Suprapubic skin (tissue), 4 donors: Measurements from ENCODE around the gene NOB1. TPM values are rescaled to one million over a fixed set of nuclear protein-coding genes. Genes with fewer than 3 reads are reported as not detected.
A peak's percentile ranks its signal among the peaks of the same experiment; 100 is the strongest.

ENCODE experiments used
- DNase-seq, 2 donors: peaks; one replicate each; pipeline ENCODE4 v3.0.0-alpha.2; 2019; ENCODE audit warnings: low spot score in 2 of 2
- H3K27ac ChIP-seq: fragments of 200-600 bp; sonication (generic); one replicate; pipeline ENCODE4 v1.5.1; 2019
- H3K27me3 ChIP-seq: fragments of 200-600 bp; sonication (generic); one replicate; pipeline ENCODE4 v1.5.1; 2019
- H3K36me3 ChIP-seq: fragments of 200-600 bp; sonication (generic); one replicate; pipeline ENCODE4 v1.5.1; 2019
- H3K4me1 ChIP-seq: fragments of 200-600 bp; sonication (generic); one replicate; pipeline ENCODE4 v1.5.1; 2019
- H3K4me3 ChIP-seq: fragments of 200-600 bp; sonication (generic); one replicate; pipeline ENCODE4 v1.5.1; 2019; ENCODE audit warnings: mild to moderate bottlenecking
- H3K9me3 ChIP-seq: fragments of 200-600 bp; sonication (generic); one replicate; pipeline ENCODE4 v1.5.1; 2019
- CTCF ChIP-seq, 2 donors: fragments of 200-600 bp in 1 of 2; fragments of 450-650 bp in 1 of 2; sonication (generic) in 1 of 2; IDR thresholded peaks; one replicate each; pipeline ENCODE4 v1.5.1; 2016 to 2019; ENCODE audit warnings: antibody characterized with exemption in 2 of 2, mild to moderate bottlenecking in 1 of 2, moderate library complexity in 1 of 2
- EP300 ChIP-seq: sonication (generic); formaldehyde crosslinking; IDR thresholded peaks from one replicate; pipeline ENCODE4 v1.6.1; 2017; ENCODE audit warnings: antibody characterized with exemption
- POLR2A ChIP-seq, 2 donors: fragments of 450-650 bp; IDR thresholded peaks; one replicate each; pipeline ENCODE4 v1.6.1; 2017; ENCODE audit warnings: antibody characterized with exemption in 2 of 2, mild to moderate bottlenecking in 2 of 2, moderate library complexity in 2 of 2
- POLR2AphosphoS5 ChIP-seq, 3 donors: sonication (generic); formaldehyde crosslinking; IDR thresholded peaks; one replicate each; pipeline ENCODE4 v1.6.1; 2017; ENCODE audit warnings: antibody characterized with exemption in 3 of 3
- WGBS: methylation state at CpG from one replicate; pipeline ENCODE4 v1.1.5; 2018; 5-methylcytosine and 5-hydroxymethylcytosine counted together
- total RNA-seq, 4 donors: library from RNA; depleted of rRNA; stranded (reverse); fragments of >200 nt; gene quantifications; one replicate each; pipeline ENCODE4 v1.1.0, GENCODE V29; 2016

The NOB1 gene
- total RNA-seq, 4 donors from 2014 or later = 45.2 to 62.9 (median 52.1) TPM

GRCh38 chr16:69727916-69728270 is 26.8 kb downstream of the NOB1 start:
- TF ChIP-seq POLR2AphosphoS5 (IDR thresholded peaks at IDR 0.05) = no peak
- no peak for TF ChIP-seq CTCF (IDR thresholded peaks at IDR 0.05)
- TF ChIP-seq POLR2A (IDR thresholded peaks at IDR 0.05) = no peak
- no peak for TF ChIP-seq EP300
- Histone ChIP-seq H3K9me3 (no peaks in the 10 kb centered on the region), H3K4me1 (peaks cover 19% of the 10 kb centered on the region), H3K27ac (no peak overlapping the region), H3K27me3 (no peaks in the 10 kb centered on the region), H3K4me3 (no peak overlapping the region), H3K36me3 (no peaks in the 10 kb centered on the region)
- 92% methylated on average over 5 of the region's 5 CpGs for WGBS
- no peak for DNase-seq

GRCh38 chr16:69726313-69727060 is 28.2 kb downstream of the NOB1 start, which contains the start of gene NQO1:
Gene NQO1 (minus strand): TSS chr16:69726560. CDS start chr16:69726439, 121 bp downstream.
- Histone ChIP-seq H3K27me3 (no peaks in the 10 kb centered on the region), H3K4me3 (peak within 1 kb of the TSS; percentile 51), H3K27ac (peak within 1 kb of the TSS; percentile 70), H3K4me1 (peaks cover 19% of the 10 kb centered on the region), H3K36me3 (no peaks in the 10 kb centered on the region), H3K9me3 (no peaks in the 10 kb centered on the region)
- TF ChIP-seq POLR2AphosphoS5 (IDR thresholded peaks at IDR 0.05) (no peak), POLR2A (IDR thresholded peaks at IDR 0.05) (no peak), EP300 (no peak), CTCF (IDR thresholded peaks at IDR 0.05) (no peak)
- DNase-seq = peak; percentile 94 to 96
- WGBS = under 1% methylated on average over 26 of the region's 31 CpGs

- no peaks in the 10 kb centered on the region for H3K36me3 ChIP-seq
- peak in 1 of 2 donors; percentile 56 for DNase-seq
- TF ChIP-seq EP300 (no peak), POLR2AphosphoS5 (IDR thresholded peaks at IDR 0.05) (no peak), POLR2A (IDR thresholded peaks at IDR 0.05) (no peak), CTCF (IDR thresholded peaks at IDR 0.05) (no peak)
- no peaks in the 10 kb centered on the region for H3K9me3 ChIP-seq
- 77% methylated on average over 32 of the region's 32 CpGs for WGBS
- H3K27ac ChIP-seq = peak overlapping the region; percentile 70
- peaks cover 19% of the 10 kb centered on the region for H3K4me1 ChIP-seq
- H3K4me3 ChIP-seq = peak overlapping the region; percentile 51
- no peaks in the 10 kb centered on the region for H3K27me3 ChIP-seq
These were observed 29.0 kb downstream of the NOB1 start for GRCh38 chr16:69725480-69726312.

- peak in 1 of 2 donors; percentile 11 for DNase-seq
- 42% methylated on average over 6 of the region's 6 CpGs for WGBS
- Histone ChIP-seq H3K4me1 (peaks cover 19% of the 10 kb centered on the region), H3K36me3 (no peaks in the 10 kb centered on the region), H3K27ac (no peak overlapping the region), H3K27me3 (no peaks in the 10 kb centered on the region), H3K9me3 (no peaks in the 10 kb centered on the region), H3K4me3 (no peak overlapping the region)
- TF ChIP-seq POLR2A (IDR thresholded peaks at IDR 0.05) (no peak), POLR2AphosphoS5 (IDR thresholded peaks at IDR 0.05) (no peak), EP300 (no peak), CTCF (IDR thresholded peaks at IDR 0.05) (no peak)
These were observed 29.7 kb downstream of the NOB1 start for GRCh38 chr16:69724981-69725479.

- H3K4me3 ChIP-seq = no peak overlapping the region
- no peaks in the 10 kb centered on the region for H3K27me3 ChIP-seq
- H3K36me3 ChIP-seq = no peaks in the 10 kb centered on the region
- 86% methylated on average over 2 of the region's 2 CpGs for WGBS
- no peak overlapping the region for H3K27ac ChIP-seq
- peaks cover 19% of the 10 kb centered on the region for H3K4me1 ChIP-seq
- TF ChIP-seq CTCF (IDR thresholded peaks at IDR 0.05) = no peak
- TF ChIP-seq EP300 = no peak
- no peak for TF ChIP-seq POLR2A (IDR thresholded peaks at IDR 0.05)
- no peak for TF ChIP-seq POLR2AphosphoS5 (IDR thresholded peaks at IDR 0.05)
- no peaks in the 10 kb centered on the region for H3K9me3 ChIP-seq
- no peak for DNase-seq
These were observed 30.3 kb downstream of the NOB1 start for GRCh38 chr16:69724414-69724873.
